ENCODE data around the gene SIPA1. TPM values are rescaled to one million over a fixed set of nuclear protein-coding genes. Genes with fewer than 3 reads are reported as not detected.

The SIPA1 gene, protein sequence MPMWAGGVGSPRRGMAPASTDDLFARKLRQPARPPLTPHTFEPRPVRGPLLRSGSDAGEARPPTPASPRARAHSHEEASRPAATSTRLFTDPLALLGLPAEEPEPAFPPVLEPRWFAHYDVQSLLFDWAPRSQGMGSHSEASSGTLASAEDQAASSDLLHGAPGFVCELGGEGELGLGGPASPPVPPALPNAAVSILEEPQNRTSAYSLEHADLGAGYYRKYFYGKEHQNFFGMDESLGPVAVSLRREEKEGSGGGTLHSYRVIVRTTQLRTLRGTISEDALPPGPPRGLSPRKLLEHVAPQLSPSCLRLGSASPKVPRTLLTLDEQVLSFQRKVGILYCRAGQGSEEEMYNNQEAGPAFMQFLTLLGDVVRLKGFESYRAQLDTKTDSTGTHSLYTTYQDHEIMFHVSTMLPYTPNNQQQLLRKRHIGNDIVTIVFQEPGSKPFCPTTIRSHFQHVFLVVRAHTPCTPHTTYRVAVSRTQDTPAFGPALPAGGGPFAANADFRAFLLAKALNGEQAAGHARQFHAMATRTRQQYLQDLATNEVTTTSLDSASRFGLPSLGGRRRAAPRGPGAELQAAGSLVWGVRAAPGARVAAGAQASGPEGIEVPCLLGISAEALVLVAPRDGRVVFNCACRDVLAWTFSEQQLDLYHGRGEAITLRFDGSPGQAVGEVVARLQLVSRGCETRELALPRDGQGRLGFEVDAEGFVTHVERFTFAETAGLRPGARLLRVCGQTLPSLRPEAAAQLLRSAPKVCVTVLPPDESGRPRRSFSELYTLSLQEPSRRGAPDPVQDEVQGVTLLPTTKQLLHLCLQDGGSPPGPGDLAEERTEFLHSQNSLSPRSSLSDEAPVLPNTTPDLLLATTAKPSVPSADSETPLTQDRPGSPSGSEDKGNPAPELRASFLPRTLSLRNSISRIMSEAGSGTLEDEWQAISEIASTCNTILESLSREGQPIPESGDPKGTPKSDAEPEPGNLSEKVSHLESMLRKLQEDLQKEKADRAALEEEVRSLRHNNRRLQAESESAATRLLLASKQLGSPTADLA
- 11.9 and 13.9 TPM in 2 replicates for total RNA-seq

DNA sequence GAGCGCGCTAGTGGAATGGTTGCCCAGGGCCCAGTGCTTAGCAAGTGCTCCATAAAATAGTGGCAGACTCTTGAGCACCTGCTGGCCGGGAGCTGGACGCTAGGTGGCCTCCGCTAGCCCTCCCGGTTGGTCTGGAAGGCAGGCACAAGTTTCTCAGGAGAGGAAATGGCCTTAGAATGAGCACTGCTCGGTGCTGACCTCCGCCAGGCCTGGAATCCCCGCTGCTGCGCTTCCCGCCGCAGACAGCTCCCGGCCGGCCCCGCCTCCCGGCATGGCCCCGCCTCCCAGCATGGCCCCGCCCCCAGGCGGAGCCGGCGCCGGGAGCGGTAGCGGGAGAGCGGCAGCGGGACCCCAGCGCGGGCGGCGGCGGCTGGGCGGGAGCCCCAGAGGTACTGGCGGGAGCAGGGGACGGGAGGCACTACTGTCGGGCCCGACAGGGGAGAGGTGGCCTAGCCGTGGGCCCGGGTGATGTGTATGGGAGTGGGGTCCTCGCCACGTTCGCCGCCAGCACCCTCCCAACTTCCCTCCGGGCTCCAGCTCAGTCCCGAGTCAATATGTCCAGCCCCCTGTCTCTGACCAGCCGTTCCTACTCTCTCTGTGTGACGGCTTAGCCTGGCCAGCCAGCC lies at the start of gene SIPA1:
Gene SIPA1, plus strand, starts transcription at position 308 of the 626 bp plus-strand sequence. CDS start 2,821 bp downstream, outside the sequence.

DNA sequence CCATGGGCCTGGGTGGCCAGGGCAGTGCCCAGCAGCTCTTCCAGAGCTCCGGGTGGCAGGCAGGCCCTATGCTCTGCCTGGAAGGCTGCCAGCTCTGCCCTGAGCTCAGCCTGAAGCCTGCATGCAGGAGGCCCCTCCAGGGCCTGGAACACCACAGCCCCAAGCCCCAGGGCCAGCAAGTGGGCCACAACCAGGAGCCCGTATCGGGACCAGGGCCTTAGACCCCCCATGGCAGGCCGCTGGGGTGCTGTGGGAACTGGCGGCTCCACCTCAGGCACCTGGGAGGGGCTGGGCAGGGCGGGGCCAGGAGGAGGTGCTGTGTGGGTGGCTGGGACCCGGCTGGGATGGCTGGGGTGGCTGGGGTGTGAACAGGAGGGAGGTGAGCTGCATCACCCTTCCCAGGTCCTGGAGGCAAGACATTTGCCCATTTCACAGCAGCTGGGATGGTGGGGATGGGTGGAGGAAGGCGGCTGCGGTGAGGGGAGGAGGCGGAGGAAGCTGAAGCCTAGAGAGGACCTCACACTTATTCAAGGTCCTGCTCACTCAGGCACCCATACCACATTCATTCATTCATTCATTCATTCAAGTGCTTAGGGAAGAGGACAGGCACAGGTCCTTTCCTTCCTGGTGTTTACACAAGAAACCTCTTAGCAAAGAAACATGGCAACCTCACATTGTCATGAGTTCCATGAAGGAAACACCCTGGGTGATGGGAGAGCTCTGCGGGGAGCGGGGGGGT lies 42.2 kb upstream of the SIPA1 start, which contains the start of gene KCNK7:
Gene KCNK7, minus strand, starts transcription at position 258 of the 739 bp plus-strand sequence. Its CDS starts 28 bp downstream, at position 230.

DNA sequence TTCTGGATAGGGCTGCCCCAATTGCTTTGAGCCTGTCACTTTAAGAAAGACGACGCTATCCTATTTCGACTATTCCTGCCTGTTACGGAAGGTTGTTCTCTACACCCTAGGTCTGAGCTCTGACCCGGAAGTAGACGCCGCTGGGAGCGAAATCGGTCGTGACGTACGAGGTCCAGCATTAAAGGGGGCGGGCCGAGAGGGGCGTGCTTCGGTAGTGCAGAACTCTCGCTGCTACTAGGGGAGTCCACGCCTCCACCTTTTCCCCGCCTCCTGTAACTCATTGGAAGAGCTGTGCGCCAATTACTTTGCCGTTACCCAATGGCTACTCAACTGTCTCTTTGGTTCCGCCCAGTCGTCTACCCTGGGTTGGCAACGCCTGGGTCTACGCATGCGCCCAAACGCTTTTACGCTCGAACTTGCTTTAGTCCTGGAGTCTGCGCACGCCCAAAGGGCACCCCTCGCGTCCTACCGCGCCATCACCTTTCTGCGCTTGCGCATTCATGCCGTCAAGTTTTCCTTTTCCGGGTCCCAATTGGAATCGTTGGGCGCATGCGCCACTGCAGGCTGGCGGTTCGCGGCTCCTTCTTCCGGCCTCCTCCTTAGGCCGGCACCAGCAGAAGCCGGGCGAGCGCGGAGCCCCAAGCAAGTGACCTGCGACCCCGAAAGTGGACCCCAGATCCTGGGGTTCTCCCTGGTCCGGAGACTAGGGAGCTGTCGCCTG lies 22.5 kb upstream of the SIPA1 start, which contains the start of gene PCNX3:
Gene PCNX3, plus strand, starts transcription at position 548 of the 721 bp plus-strand sequence. CDS start 536 bp downstream, outside the sequence.

DNA sequence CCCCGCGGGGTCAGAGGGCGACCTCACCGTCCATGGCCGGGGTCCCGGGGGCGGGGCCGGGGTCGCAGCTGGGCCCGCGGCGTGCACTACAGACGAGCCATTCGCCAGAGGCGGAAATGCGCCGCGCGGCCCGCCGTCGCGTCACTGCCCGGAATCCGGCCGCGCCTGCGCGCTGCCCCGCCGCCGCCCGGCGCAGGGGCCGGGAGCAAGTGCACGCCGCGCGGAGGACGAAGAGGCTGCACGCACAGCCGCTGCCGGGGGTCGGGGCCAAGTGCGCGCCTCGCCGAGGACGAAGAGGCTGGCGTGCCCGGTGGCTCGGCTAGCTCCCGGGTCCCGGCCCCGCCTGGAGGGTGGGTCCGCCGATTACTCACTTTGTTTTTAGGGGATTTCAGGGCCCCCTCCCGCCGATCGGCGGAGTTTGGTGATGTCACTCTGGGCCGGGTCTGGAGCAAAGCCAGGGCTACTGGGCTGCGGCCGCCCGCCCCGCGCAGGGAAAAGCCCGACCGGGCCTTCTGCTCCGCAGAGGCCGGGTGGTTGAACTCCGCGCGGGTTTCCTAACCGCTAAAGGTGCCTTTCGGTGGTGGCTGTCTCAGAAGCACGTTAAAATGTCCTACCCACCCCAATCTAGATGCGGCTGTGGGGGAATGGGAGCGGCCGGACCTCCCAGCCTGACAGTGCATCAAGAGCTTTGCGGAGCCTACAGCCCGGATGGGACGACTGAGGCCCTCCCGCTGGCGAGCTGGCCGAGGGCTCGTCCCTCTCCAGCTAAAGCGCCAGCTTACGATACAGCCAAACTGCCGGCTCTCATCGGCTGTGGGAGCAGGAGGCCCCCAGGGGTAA lies 25.1 kb downstream of the SIPA1 start, which contains the start of gene RELA:
Gene RELA, minus strand, starts transcription at position 118 of the 840 bp plus-strand sequence. Its CDS starts 84 bp downstream, at position 34.

Other genes with a start within 250 kb of the SIPA1 start
- 182 and 369 TPM in 2 replicates for gene NEAT1, start 215.3 kb upstream of the SIPA1 start, total RNA-seq
- 9,504 and 16,975 TPM in 2 replicates for gene MALAT1, start 139.1 kb upstream of the SIPA1 start, total RNA-seq
- gene SCYL1, start 113.0 kb upstream of the SIPA1 start, total RNA-seq, result 81.8 and 103 TPM in 2 replicates
- gene LTBP3, start 79.7 kb upstream of the SIPA1 start, total RNA-seq, result 59.5 and 86.0 TPM in 2 replicates
- gene ZNRD2, start 67.6 kb upstream of the SIPA1 start, total RNA-seq, result 28.5 and 40.3 TPM in 2 replicates
- 19.4 and 22.1 TPM in 2 replicates for gene FAM89B, start 65.6 kb upstream of the SIPA1 start, total RNA-seq
- gene EHBP1L1, start 62.0 kb upstream of the SIPA1 start, total RNA-seq, result 116 and 131 TPM in 2 replicates
- 0.06 and 0.13 TPM in 2 replicates for gene KCNK7, start 42.3 kb upstream of the SIPA1 start, total RNA-seq
- 23.8 and 23.9 TPM in 2 replicates for gene MAP3K11, start 23.9 kb upstream of the SIPA1 start, total RNA-seq
- 12.7 and 14.7 TPM in 2 replicates for gene PCNX3, start 22.3 kb upstream of the SIPA1 start, total RNA-seq
- gene RELA, start 24.8 kb downstream of the SIPA1 start, total RNA-seq, result 20.2 and 20.7 TPM in 2 replicates
- 50.4 and 53.0 TPM in 2 replicates for gene KAT5, start 74.2 kb downstream of the SIPA1 start, total RNA-seq
- gene RNASEH2C, start 82.7 kb downstream of the SIPA1 start, total RNA-seq, result 42.2 and 42.3 TPM in 2 replicates
- gene AP5B1, start 142.9 kb downstream of the SIPA1 start, total RNA-seq, result 4.9 and 5.5 TPM in 2 replicates
- not detected in 2 replicates for gene OVOL1, start 149.0 kb downstream of the SIPA1 start, total RNA-seq
- gene SNX32, start 195.9 kb downstream of the SIPA1 start, total RNA-seq, result 0.37 and 0.40 TPM in 2 replicates
- 1,495 and 1,569 TPM in 2 replicates for gene CFL1, start 220.1 kb downstream of the SIPA1 start, total RNA-seq
- gene MUS81, start 222.3 kb downstream of the SIPA1 start, total RNA-seq, result 38.2 and 48.4 TPM in 2 replicates
- gene EFEMP2, start 234.7 kb downstream of the SIPA1 start, total RNA-seq, result 78.6 and 82.4 TPM in 2 replicates
- 0.12 TPM in 1 of 2 replicates, not detected in the other for gene CTSW, start 241.7 kb downstream of the SIPA1 start, total RNA-seq

All from aortic smooth muscle cell (primary cell).